GM18505 (cell line): ENCODE measurements around the gene SNRPD1.
"Not testable (repeated sequence)": the region's sequence is repeated elsewhere in the genome, so short reads cannot be mapped to it uniquely, and the experiment has no call there.

Source experiments
- ATAC-seq: cut with Tn5 transposase; IDR thresholded peaks from one replicate; pipeline ENCODE4 v1.9.1; 2021; ENCODE audit not compliant: unreplicated experiment
- POLR2A ChIP-seq: IDR thresholded peaks from 4 replicates; pipeline ENCODE4 v1.6.1; 2011; ENCODE audit warnings: borderline replicate concordance; ENCODE audit not compliant: insufficient read depth, insufficient read length; ENCODE audit errors: extremely low read depth

Gene SNRPD1

DNA sequence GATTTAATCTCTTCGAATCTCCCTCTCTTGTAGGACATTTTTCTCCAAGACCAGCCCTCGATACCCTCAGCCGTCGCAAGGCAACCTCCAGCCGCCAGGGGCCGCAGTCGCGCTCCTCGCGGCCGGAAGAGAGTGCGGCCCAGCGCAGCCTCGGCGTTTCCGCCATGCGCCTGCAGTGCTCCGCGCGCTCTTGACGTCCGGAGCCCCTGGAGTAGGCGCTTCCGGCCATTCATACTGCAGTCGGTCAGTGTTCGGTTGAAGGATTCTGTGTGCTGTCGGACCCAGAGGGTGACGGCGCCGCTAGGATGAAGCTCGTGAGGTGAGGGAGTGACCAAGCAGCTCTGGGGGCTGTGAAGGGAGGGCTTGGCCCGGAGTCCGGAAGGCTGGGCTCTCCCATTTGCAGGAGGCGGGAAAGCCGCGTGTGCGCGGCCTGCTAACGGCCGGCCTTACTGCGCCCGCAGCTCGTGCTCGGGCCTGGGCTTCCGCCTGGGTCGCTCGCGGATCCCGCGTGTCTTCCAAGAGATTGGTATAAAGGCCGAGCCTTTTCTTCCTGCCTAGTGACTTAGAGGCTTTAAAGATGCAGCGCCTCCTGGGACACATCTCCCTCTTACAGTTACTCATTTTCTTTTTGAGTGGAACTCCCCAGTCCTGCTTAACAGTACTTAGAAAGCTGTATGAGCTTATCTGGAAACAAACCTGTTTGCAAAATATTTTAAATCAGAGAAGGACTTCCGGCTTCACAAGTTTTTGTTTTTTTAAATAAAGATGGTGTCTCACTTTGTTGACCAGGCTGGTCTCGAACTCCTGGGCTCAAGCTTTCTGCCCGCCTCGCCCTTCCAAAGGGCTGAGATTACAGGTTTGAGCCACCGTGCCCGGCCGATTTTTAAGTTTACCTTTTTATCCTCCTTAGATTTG, at the start of gene SNRPD1:
TSS of gene SNRPD1 (plus strand) at position 190 of the 915 bp plus-strand sequence. CDS start at position 306, 116 bp downstream.
- peak; percentile 94 for TF ChIP-seq POLR2A
- ATAC-seq, result peak; percentile 99

DNA sequence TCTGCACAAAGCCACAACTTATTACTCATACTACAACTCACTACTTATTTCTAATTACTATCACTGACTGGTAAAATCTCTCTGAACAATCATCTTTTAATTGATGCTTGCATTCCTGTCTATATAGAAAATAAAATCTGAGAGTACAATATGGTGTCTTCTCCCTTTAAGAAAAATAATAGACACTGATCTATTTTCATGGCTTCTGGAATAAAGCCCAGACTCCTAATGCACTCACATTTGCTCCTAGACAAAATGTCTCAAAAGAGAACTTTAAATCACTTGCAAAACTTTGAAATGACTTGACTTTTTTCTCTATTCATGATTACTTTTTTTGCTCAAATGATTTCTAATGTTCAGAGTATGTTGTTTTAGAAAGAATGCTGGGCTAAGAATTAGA, 40.3 kb upstream of the SNRPD1 start:
- TF ChIP-seq POLR2A, result no peak
- ATAC-seq, result no peak

DNA sequence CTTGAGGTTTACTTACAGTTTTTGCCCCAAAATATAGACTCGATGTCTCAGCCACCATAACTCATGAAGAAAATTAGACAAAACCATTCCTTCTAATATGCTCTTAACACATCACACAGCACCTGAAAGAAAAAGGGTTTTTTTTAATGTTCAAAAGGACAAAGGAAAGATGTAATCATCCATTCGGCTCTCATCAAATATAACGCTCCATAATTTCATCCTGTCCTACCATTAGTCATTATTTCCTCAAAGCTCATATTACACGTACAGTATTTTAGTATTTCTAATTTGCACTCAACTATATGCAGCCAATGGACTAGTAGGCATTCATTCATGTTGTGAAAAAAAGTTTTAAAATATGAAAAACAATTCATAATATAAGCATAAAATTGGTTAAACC, 36.5 kb upstream of the SNRPD1 start:
- TF ChIP-seq POLR2A, result no peak
- ATAC-seq, result no peak

DNA sequence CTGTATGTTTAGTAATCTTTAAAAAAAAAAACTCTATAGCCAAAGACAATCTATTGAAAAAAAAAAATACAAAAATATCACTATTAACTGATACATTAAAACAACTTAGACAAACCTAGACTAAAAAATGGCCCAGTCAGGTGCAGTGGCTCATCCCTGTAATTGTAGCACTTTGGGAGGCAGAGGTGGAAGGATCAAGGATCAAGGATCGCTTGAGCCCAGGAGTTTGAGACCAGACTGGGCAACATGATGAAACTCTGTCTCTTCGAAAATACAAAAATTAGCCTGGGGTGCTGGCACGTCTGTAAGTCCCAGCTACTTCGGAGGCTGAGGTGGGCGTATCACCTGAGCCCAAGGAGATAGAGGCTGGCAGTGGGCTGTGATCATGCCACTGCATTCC, 27.7 kb upstream of the SNRPD1 start:
- ATAC-seq, result no peak
- TF ChIP-seq POLR2A, result no peak

DNA sequence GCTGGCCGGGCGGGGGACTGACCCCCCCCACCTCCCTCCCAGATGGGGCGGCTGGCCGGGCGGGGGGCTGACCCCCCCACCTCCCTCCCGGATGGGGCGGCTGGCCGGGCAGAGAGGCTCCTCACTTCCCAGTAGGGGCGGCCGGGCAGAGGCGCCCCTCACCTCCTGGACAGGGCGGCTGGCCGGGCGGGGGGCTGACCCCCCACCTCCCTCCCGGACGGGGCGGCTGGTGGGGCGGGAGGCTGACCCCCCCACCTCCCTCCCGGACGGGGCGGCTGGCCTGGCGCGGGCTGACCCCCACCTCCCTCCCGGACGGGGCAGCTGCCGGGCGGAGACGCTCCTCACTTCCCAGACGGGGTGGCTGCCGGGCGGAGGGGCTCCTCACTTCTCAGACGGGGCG, 19.8 kb upstream of the SNRPD1 start:
- not testable (repeated sequence) for ATAC-seq

DNA sequence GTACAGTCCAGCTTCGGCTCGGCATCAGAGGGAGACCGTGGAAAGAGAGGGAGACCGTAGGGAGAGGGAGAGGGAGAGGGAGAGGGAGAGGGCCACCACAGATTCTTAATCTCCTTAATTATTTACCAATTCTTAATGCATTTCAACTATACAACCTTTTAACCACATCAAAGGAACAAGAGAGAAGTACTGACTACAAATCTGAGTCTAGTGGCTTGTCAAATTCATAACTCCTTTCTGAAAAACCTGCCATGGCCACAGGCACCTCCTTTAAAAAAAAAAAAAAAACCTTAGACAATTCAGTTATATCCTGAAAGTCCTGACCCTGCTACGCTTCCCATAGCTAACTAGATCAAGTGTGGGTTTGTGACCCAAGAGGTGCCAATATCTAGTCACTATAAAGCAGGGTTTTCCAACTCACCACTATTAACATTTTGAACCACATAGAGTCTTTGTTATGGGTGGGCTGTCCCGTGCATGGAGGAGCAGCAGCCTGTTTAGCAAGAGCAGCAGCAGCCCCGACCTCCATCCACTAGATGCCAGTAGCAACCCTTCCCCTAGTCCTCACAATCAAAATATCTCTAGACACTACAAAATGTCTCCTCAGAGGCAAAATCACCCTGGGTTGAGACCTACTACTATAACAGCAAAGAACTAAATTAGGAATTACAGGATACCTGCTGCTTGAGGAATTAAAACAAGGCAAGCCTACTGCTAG, 18.4 kb upstream of the SNRPD1 start:
- TF ChIP-seq POLR2A, result no peak
- no peak for ATAC-seq

DNA sequence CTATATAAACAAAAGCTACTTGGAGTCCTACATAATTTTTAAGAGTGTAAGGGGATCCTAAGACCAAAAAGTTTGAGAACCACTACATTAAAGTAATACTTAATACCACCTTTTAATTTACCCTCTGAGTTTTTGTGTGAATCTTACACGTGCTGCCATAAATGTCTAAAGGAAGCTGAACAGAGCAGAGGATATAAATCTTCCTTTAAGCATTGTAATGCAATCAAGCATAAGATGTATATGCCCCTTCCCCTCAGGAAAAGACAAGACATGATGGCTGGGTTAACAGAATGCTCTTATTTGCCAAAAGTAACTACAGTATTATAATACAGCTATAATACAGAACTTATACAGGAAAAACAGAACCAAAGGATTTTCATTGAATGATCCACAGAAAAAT, 14.5 kb upstream of the SNRPD1 start:
- no peak for TF ChIP-seq POLR2A
- ATAC-seq, result no peak

DNA sequence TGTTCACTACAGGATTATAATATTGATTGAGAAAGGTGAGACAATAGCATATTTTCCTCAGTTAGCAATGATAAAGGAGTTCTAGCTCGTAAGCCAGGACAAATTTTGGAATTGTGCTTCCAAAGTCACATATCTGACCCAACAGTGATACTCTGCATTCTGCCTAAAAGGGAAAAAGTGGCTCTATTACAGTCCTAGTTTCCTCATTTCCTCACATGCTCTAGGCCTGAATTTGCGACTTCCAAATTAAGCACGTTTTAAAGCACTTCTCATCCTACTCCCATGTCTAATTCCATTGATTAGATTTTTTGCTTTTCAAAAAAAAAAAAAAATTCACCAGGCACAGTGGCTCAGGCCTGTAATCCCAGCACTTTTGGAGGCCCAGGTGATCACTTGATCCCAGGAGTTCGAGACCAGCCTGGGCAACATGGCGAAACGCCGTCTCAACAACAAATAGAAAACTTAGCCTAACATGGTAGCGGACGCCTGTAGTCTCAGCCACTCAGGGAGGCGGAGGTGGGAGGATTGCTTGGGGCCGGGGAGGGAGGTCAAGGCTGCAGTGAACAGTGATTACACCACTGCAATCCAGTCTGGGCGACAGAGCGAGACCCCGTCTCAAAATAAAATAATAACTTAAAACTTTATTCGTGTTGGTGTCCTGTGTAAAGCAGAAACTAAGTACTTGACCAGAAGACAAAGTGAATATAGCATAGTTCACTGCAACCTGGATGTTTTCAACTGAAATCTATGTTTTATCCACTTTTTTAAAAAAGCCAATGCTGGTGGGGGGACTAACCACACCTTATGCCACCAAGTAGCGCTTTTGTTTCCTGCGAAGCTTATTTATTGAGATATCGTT, 13.2 kb upstream of the SNRPD1 start:
- no peak for ATAC-seq
- TF ChIP-seq POLR2A, result no peak

DNA sequence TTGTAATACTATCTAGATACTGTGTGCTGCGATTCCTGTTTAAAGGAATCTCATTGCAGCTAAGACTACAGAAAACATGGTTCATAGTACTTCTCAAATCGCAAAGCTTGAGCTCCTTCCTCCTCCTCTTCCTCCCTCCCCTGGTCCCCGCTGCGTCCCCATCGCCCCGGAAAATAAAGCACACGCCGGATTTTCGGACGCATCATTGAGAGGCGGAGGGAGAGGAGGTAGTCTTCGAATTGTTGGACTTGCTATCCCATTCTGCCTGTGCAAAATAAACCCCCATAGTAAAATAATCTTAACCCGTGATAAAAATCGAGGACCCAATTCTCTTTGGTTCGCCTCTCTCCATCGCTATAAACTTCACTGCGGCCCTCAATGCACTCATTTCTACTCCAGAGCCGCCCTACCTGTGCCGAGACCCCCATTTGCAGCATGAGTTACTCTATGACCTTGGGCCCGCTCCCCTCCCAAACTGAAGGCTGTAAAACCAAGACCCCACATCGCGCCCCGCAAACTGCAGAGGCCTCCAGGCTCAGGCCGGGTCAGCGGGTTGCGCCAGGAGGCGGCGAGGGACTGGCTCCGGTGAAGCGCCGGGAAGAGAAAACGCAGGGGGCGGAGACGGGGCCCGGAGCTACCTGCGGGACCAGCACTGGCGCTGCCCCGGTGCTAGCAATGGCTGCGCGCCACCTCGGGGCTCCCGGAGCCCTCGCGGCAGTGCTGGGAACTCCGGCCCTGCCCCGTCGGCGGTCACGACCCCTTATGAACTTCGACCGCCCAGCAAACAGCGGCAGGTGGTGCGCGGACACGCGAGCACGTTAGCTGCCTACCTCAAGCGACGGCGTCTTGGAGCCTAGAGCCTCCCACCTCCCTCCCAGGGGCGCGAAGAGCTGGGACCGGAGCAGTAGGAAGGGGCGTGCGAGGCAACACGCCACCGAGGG, 12.3 kb upstream of the SNRPD1 start:
- TF ChIP-seq POLR2A, result no peak
- peak; percentile 45 for ATAC-seq

DNA sequence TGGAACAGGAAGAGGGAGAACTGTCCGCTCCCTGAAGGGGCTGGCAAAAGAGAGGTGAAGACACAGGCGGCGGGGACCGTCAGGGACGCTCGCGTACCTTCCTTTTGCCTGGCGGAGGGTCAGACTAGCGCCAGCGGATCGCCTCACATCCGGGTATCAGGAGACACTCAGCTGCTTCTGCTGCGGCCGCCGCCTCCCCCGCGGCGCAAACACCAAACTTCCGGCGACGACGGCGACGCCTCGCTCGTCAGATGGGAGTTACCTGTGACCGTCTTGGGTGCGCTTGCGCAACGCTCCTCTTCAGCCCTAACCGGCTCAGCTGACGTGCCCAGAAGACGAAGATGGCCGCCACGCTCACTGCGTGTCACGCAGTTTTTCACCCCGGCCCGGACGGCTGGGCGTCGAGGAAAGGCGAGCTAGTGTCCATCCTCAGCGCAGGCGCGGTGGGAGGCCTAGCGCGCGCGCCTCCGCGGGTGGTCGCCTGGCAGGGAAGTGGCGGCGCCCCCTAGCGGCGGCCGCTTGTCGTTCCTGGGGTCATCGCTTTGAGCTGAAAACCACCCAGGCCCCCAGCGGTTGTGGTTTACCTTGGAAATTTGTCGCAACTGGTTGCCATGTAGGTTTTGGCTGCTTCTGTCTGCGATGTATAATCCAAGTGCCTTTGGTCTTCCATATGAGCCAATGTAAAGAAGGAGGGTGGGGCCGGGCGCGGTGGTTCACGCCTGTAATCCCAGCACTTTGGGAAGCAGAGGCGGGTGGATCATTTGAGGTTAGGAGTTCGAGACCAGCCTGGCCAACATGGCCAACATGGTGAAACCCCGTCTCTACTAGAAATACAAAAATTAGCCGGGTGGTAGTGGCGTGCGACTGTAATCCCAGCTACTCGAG, 11.3 kb upstream of the SNRPD1 start, which contains the start of gene ESCO1:
TSS of gene ESCO1 (minus strand) at position 179 of the 885 bp plus-strand sequence. CDS start 25,861 bp downstream, outside the sequence.
- peak; percentile 95 for TF ChIP-seq POLR2A
- ATAC-seq, result peak; percentile 83

DNA sequence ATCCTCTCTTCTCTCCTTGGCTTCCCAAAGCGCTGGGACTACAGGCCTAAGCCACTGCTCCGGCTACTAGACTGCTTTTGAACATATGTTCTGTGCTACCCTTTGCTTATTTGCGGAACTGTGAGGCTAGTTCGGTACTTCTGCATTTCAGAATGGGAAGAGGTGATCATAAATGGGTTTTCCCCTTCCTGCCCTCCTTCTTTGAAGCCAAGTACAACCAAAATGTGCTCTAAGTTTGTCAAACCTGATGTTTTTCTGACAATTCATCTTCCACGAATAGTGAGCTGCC, 9.9 kb upstream of the SNRPD1 start:
- no peak for TF ChIP-seq POLR2A
- ATAC-seq, result no peak

DNA sequence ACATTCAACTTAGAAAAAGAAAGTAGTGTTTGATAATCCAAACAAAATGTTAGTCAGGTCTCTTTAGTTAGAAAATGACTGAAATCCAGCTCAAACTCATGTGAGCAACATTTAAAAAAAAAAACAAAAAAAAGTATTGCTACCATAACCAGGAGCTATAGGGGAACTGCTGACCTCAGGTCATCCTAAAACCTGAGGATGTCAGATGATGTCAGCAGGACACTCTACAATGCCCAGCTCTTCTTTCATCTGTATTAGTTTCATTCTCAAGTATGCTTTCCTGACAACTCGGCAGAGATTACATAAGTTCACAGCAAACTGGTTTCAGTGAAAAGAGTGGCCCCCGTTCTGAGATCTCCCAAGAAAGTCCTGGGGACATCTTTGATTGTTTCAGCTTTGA, 7.4 kb upstream of the SNRPD1 start:
- ATAC-seq, result no peak

DNA sequence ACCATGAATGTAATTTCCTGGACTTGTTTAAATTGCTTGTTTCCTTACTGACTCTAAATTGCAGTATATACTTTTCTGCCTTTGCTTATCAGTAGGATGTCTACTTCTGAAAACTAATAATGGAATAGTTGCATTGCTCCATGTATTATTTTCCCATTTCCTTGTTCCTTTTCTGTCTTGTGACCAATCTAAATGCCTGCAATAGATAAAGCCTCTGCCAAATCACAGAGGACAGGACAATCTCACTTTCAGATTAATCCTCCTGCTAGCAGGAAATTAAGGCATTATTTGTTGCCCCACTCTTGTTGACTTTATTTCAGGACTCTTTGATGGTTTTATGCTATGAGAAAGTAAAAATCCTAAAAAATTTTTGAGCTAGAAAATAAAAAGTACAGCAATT, 6.9 kb upstream of the SNRPD1 start:
- ATAC-seq, result no peak
- no peak for TF ChIP-seq POLR2A

More for the DNA sequence above, 7.4 kb upstream of the SNRPD1 start:
- no peak for TF ChIP-seq POLR2A

DNA sequence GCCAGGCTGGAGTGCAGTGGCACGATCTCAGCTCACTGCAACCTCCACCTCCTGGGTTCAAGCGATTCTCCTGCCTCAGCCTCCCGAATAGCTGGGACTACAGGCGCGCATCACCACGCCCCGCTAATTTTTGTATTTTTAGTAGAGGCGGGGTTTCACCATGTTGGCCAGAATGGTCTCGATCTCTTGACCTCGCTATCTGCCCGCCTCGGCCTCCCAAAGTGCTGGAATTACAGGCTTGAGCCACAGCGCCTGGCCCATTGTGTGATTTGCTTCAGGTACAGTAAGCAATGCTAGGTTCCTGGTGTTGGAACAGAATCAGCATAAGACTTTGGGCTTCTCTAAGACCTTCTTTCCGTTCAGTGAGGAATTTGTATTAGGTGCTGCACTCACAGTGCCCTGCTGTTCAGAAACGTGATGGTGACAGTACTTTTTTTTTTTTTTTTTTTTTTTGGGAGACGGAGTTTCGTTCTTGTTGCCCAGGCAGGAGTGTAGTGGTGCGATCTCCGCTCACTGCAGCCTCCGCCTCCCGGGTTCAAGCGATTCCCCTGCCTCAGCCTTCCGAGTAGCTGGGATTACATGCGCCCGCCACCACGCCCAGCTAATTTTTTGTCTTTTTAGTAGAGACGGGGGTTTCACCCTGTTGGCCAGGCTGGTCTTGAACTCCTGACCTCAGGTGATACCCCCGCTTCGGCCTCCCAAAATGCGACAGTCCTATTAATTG, 551 bp upstream of the SNRPD1 start:
- ATAC-seq, result not testable (repeated sequence)

DNA sequence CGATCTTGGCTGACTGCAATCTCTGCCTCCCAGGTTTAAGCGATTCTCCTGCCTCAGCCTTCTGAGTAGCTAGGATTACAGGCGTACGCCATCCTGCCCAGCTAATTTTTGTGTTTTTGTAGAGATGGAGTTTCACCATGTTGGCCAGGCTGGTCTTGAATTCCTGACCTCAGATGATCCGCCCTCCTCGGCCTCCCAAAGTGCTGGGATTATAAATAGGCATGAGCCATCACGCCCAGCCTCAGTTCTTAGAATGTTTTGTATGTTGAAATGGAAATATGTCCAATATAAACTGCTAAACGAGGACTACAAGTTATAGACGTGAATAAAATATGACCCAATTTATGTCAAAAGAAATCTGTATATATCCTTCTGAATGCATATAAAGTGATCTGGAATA, 9.5 kb downstream of the SNRPD1 start:
- ATAC-seq, result not testable (repeated sequence)
